Right hindlimb (tissue), 1 donor: ENCODE data around the gene ADM5.
"Not testable (repeated sequence)": the region's sequence is repeated elsewhere in the genome, so short reads cannot be mapped to it uniquely, and the experiment has no call there.

ENCODE experiments used
- DNase-seq: peaks from one replicate; pipeline ENCODE4 v3.0.0-alpha.2; 2018

The ADM5 gene

GRCh38 chr19:49704888-49705642 is 15.7 kb downstream of the ADM5 start:
- no peak for DNase-seq

GRCh38 chr19:49705919-49706318 is 16.5 kb downstream of the ADM5 start:
- DNase-seq, result no peak

GRCh38 chr19:49710372-49710951 is 21.1 kb downstream of the ADM5 start:
- no peak for DNase-seq

GRCh38 chr19:49712397-49712859 is 23.0 kb downstream of the ADM5 start:
- DNase-seq, result peak; percentile 45

GRCh38 chr19:49713236-49713845 is 23.9 kb downstream of the ADM5 start:
- no peak for DNase-seq

- DNase-seq, result no peak
Observed at GRCh38 chr19:49716154-49716553, 26.8 kb downstream of the ADM5 start.

GRCh38 chr19:49718511-49718910 is 29.1 kb downstream of the ADM5 start:
- DNase-seq, result no peak

- no peak for DNase-seq
Observed at GRCh38 chr19:49718991-49719390, 29.6 kb downstream of the ADM5 start.

- DNase-seq, result not testable (repeated sequence)
Observed at GRCh38 chr19:49719420-49719819, 30.0 kb downstream of the ADM5 start.

GRCh38 chr19:49727217-49728030 is 38.0 kb downstream of the ADM5 start:
- peak; percentile 65 for DNase-seq

GRCh38 chr19:49730166-49730565 is 40.8 kb downstream of the ADM5 start:
- DNase-seq, result no peak

- no peak for DNase-seq
Observed at GRCh38 chr19:49738268-49738667, 48.9 kb downstream of the ADM5 start.

GRCh38 chr19:49739098-49739497 is 49.7 kb downstream of the ADM5 start:
- DNase-seq, result no peak

- DNase-seq, result no peak
Observed at GRCh38 chr19:49739933-49740332, 50.5 kb downstream of the ADM5 start.
